Panc1 (cell line): Measurements from ENCODE around the gene LARGE2. TPM values are rescaled to one million over a fixed set of nuclear protein-coding genes. Genes with fewer than 3 reads are reported as not detected.
A peak's percentile ranks its signal among the peaks of the same experiment; 100 is the strongest.

Source experiments
- ATAC-seq: fragments of 200-7000 bp; cut with Tn5 transposase; 2 replicates; pipeline ENCODE4 v1.9.1; 2020; ENCODE audit warnings: mild to moderate bottlenecking, moderate library complexity
- BruUV-seq: library from RNA; stranded (reverse); fragments of 400-500 nt; replicated peaks from 2 replicates; lab custom pipeline; 2021; lab: Mats Ljungman, UMichigan
- CTCF ChIA-PET: fragments of 300-600 bp; sonication (Branson Sonifier 250); formaldehyde crosslinking; loops from one replicate; lab custom pipeline; 2022; ENCODE audit warnings: antibody characterized with exemption; lab: Charles Lee
- POLR2A ChIA-PET: fragments of 300-600 bp; sonication (Branson Sonifier 250); formaldehyde crosslinking; loops from one replicate; lab custom pipeline; 2022; ENCODE audit warnings: antibody characterized with exemption; lab: Charles Lee
- DNase-seq: peaks from one replicate; pipeline ENCODE4 v3.0.0-alpha.2; 2010; ENCODE audit warnings: low read depth, low spot score
- H3K27ac ChIP-seq: 2 replicates; pipeline ENCODE4 v1.5.1; 2011; ENCODE audit warnings: mild to moderate bottlenecking, low read length, inconsistent platforms
- H3K27me3 ChIP-seq: fragments of 200-500 bp; sonication (Bioruptor generic); 2 replicates; pipeline ENCODE4 v1.6.0; 2014; ENCODE audit warnings: low read length, inconsistent platforms; ENCODE audit not compliant: control insufficient read depth, insufficient read depth
- H3K36me3 ChIP-seq: fragments of 200-500 bp; sonication (Bioruptor generic); 2 replicates; pipeline ENCODE4 v1.5.1; 2014; ENCODE audit warnings: inconsistent platforms, mild to moderate bottlenecking, low read length, moderate library complexity; ENCODE audit not compliant: control insufficient read depth, insufficient read depth
- H3K4me1 ChIP-seq: 2 replicates; pipeline ENCODE4 v1.5.1; 2011; ENCODE audit warnings: inconsistent platforms, mild to moderate bottlenecking, low read length, moderate library complexity; ENCODE audit not compliant: control insufficient read depth, insufficient read depth
- H3K4me3 ChIP-seq, 2 experiments: 2 replicates each; pipeline ENCODE4 v1.5.1; 2011 to 2012; ENCODE audit warnings: low read depth in 2 of 2, low read length in 2 of 2, mild to moderate bottlenecking in 2 of 2, inconsistent platforms in 1 of 2, moderate library complexity in 1 of 2
- H3K9me3 ChIP-seq: fragments of 200-500 bp; sonication (Bioruptor generic); 2 replicates; pipeline ENCODE4 v1.5.1; 2014; ENCODE audit warnings: low read depth, mild to moderate bottlenecking, inconsistent platforms, low read length, moderate library complexity; ENCODE audit not compliant: control insufficient read depth, insufficient read depth
- POLR2AphosphoS5 ChIP-seq: IDR thresholded peaks from 2 replicates; pipeline ENCODE4 v1.6.1; 2012; ENCODE audit warnings: mild to moderate bottlenecking, low read depth, low read length, moderate library complexity
- SIN3A ChIP-seq: IDR thresholded peaks from 2 replicates; pipeline ENCODE4 v1.6.1; 2012; ENCODE audit warnings: low read depth, mild to moderate bottlenecking, low read length, moderate library complexity, borderline replicate concordance; ENCODE audit not compliant: insufficient read depth
- TCF7L2 ChIP-seq: IDR thresholded peaks from 2 replicates; pipeline ENCODE4 v1.6.1; 2011; ENCODE audit warnings: mild to moderate bottlenecking, low read depth, low read length, inconsistent platforms
- in situ Hi-C: cut with HindIII; loops from 2 replicates; pipeline ENCODE4 v1.10.0; 2016; ENCODE audit warnings: low sequenced_read_pairs, low pct_unique_long_range_greater_than_20kb
- intact Hi-C: fragments of 100-400 bp; cut with micrococcal nuclease; formaldehyde crosslinking; loops from one replicate; pipeline ENCODE4 v1.10.0; 2022; ENCODE audit not compliant: unreplicated experiment
- total RNA-seq: library from RNA; stranded (reverse); gene quantifications from one replicate; pipeline ENCODE4 v1.2.1, GENCODE V29; 2021; ENCODE audit not compliant: unreplicated experiment
- TF ChIP-seq, protein P1 (sequence below), 2 experiments: IDR thresholded peaks; 2 replicates each; pipeline ENCODE4 v1.6.1; 2011 to 2012; ENCODE audit warnings: low read depth in 2 of 2, control low read depth in 1 of 2, low read length in 1 of 2, mild to moderate bottlenecking in 1 of 2, moderate library complexity in 1 of 2; ENCODE audit not compliant: insufficient read depth in 1 of 2
- TF ChIP-seq, protein P2 (sequence below): fragments of 450-650 bp; IDR thresholded peaks from 2 replicates; pipeline ENCODE4 v1.5.1; 2017; ENCODE audit warnings: mild to moderate bottlenecking

Gene LARGE2
- total RNA-seq, 1 experiment from 2014 or later: 1.4 TPM

DNA sequence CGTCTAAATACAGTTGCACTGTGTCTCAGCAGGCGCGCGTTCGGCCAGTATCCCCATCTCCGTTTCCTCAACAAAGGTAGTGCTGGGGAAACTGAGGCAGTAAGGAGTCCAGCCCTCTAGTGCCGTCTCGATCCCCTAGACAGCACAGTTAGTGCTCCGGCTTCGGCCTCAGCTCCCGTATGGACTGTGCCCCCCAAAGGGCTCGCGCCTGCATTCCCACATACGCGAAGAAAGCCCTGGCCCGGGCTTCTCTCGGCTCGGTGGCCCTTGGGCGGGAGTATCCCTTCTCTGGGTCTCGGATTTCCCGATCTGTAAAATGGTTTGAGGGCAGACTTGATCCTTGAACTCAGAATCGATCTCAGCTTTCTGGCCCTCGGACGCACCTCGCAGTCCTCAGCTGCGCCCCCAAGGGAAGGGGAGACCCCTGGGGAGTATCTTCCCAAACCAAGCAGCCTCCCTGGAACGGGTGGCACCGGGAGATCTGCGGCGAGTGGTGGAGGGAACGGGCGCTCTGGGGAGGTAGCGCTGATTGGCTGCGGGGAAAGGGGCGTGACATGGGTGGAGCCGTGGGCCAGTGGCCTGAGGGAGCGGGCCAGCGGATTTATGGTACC lies 4.0 kb upstream of the LARGE2 start:
- Histone ChIP-seq H3K36me3 (peaks cover 12% of the 10 kb centered on the region), H3K9me3 (no peaks in the 10 kb centered on the region), H3K4me1 (peaks cover 11% of the 10 kb centered on the region), H3K4me3 (peak overlapping the region; percentile 95 to 100), H3K27me3 (no peaks in the 10 kb centered on the region; the same call in 1 of the 2 replicates), H3K27ac (peak overlapping the region; percentile 94)
- intact Hi-C loops (no loop called here), in situ Hi-C loops (no loop called here)
- peak; percentile 78 for ATAC-seq
- peak; percentile 33 for DNase-seq
- no TSS peak for BruUV-seq
- ChIA-PET CTCF (no interaction called here), POLR2A (no interaction called here)
- TF ChIP-seq TCF7L2 (no peak), POLR2AphosphoS5 (peak; percentile 34; the same call in 1 of the 2 replicates)

DNA sequence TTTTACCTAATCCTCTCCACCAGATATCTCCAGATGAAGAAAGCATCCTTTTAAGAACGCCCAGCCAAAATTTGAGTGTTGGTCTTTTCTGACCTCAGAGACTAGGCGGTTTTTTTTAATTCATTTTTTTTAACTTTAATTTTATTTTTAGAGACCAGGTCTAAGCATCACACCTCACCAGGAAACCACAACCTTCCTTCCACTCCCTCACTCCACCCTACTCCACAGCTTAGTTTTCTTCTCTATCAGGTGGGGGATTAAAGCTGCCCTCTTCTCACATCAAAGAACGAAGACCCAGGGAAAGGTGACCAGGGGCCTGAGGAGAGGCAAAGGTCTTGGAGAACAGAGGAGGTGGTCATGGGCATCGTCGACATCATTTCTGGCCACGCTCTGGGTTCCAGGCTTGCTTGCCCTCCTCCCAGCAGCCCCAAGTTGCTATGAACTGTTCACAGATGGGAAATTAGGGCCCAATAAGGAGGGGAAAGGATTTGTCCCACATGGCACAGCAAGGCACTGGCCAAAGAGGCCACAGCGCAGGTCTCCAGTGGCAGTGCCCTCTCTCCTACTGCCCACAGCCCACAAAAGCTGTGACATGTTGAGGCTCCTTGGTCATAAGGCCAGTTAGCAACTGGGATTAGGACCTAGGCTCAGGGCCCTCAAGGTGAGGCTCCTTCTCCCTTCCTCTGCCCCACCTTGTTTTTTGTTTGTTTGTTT lies 3.3 kb upstream of the LARGE2 start:
- ChIA-PET CTCF (no interaction called here), POLR2A (no interaction called here)
- no peak for DNase-seq
- no TSS peak for BruUV-seq
- TF ChIP-seq, protein P1, sequence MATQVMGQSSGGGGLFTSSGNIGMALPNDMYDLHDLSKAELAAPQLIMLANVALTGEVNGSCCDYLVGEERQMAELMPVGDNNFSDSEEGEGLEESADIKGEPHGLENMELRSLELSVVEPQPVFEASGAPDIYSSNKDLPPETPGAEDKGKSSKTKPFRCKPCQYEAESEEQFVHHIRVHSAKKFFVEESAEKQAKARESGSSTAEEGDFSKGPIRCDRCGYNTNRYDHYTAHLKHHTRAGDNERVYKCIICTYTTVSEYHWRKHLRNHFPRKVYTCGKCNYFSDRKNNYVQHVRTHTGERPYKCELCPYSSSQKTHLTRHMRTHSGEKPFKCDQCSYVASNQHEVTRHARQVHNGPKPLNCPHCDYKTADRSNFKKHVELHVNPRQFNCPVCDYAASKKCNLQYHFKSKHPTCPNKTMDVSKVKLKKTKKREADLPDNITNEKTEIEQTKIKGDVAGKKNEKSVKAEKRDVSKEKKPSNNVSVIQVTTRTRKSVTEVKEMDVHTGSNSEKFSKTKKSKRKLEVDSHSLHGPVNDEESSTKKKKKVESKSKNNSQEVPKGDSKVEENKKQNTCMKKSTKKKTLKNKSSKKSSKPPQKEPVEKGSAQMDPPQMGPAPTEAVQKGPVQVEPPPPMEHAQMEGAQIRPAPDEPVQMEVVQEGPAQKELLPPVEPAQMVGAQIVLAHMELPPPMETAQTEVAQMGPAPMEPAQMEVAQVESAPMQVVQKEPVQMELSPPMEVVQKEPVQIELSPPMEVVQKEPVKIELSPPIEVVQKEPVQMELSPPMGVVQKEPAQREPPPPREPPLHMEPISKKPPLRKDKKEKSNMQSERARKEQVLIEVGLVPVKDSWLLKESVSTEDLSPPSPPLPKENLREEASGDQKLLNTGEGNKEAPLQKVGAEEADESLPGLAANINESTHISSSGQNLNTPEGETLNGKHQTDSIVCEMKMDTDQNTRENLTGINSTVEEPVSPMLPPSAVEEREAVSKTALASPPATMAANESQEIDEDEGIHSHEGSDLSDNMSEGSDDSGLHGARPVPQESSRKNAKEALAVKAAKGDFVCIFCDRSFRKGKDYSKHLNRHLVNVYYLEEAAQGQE (IDR thresholded peaks at IDR 0.05; ENCODE audit: insufficient read depth in 1 of 2, low read depth in 2 of 2, low read length in 1 of 2): no peak
- TF ChIP-seq SIN3A (no peak), POLR2AphosphoS5 (no peak), TCF7L2 (no peak)
- TF ChIP-seq, protein P2, sequence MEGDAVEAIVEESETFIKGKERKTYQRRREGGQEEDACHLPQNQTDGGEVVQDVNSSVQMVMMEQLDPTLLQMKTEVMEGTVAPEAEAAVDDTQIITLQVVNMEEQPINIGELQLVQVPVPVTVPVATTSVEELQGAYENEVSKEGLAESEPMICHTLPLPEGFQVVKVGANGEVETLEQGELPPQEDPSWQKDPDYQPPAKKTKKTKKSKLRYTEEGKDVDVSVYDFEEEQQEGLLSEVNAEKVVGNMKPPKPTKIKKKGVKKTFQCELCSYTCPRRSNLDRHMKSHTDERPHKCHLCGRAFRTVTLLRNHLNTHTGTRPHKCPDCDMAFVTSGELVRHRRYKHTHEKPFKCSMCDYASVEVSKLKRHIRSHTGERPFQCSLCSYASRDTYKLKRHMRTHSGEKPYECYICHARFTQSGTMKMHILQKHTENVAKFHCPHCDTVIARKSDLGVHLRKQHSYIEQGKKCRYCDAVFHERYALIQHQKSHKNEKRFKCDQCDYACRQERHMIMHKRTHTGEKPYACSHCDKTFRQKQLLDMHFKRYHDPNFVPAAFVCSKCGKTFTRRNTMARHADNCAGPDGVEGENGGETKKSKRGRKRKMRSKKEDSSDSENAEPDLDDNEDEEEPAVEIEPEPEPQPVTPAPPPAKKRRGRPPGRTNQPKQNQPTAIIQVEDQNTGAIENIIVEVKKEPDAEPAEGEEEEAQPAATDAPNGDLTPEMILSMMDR: no peak
- H3K36me3 ChIP-seq: peaks cover 12% of the 10 kb centered on the region
- in situ Hi-C loops (no loop called here), intact Hi-C loops (no loop called here)
- no peaks in the 10 kb centered on the region for H3K9me3 ChIP-seq
- H3K27ac ChIP-seq: peak overlapping the region; percentile 94
- no peak for ATAC-seq
- peak overlapping the region; percentile 95 to 100 for H3K4me3 ChIP-seq
- H3K4me1 ChIP-seq: peaks cover 11% of the 10 kb centered on the region
- H3K27me3 ChIP-seq: no peaks in the 10 kb centered on the region; the same call in 1 of the 2 replicates
